ENCODE measurements around the gene SWAP70. TPM values are rescaled to one million over a fixed set of nuclear protein-coding genes. Genes with fewer than 3 reads are reported as not detected.

The SWAP70 gene
- total and polyA plus RNA-seq, 2 of the 8 experiments (the other 6 are each of a cell fraction or from before 2014, with no cell fraction given) = 14.8 to 37.5 TPM

GRCh38 chr11:9633679-9634078 lies 30.2 kb upstream of the SWAP70 start:
- Histone ChIP-seq H3K4ac (replicated peaks; ENCODE audit: insufficient read length, low read depth, low read length) (no peak overlapping the region), H3K4me2 (ENCODE audit: insufficient read depth in 1 of 2, low read depth in 2 of 2, low read length in 2 of 2) (no peak overlapping the region), H3K23ac (ENCODE audit: insufficient read length) (no peak overlapping the region), H3K27ac (ENCODE audit: low read depth, low read length) (no peak overlapping the region), H4K91ac (replicated peaks; ENCODE audit: insufficient read length, low read length) (no peak overlapping the region), H3K9ac (replicated peaks in 1 of 4; ENCODE audit: extremely low read depth in 1 of 4, low read depth in 3 of 4, low read length in 3 of 4) (no peak overlapping the region), H3K4me3 (ENCODE audit: extremely low read depth in 1 of 4, insufficient read depth in 2 of 4, low read depth in 3 of 4, low read length in 4 of 4) (no peak overlapping the region), H3K9me3 (ENCODE audit: insufficient read depth in 2 of 2, low read depth in 1 of 2, low read length in 1 of 2) (no peaks in the 10 kb centered on the region), H2BK5ac (ENCODE audit: low read depth, low read length) (no peak overlapping the region), H2BK12ac (ENCODE audit: low read depth, low read length) (no peak overlapping the region), H3K36me3 (ENCODE audit: control insufficient read depth in 2 of 4, insufficient read depth in 4 of 4, low read length in 3 of 4) (no peaks in the 10 kb centered on the region), H3K56ac (replicated peaks; ENCODE audit: insufficient read length, low read depth, low read length) (no peak overlapping the region), H3K27me3 (replicated peaks in 1 of 4; ENCODE audit: control insufficient read depth in 3 of 4, extremely low read depth in 1 of 4, insufficient read depth in 3 of 4, low read length in 3 of 4) (no peaks in the 10 kb centered on the region), H4K20me1 (replicated peaks in 1 of 2; ENCODE audit: control insufficient read depth in 1 of 2, insufficient read depth in 2 of 2, low read length in 2 of 2) (no peaks in the 10 kb centered on the region), H2BK20ac (ENCODE audit: low read length) (no peak overlapping the region), H2BK120ac (replicated peaks; ENCODE audit: low read depth, low read length) (no peak overlapping the region), H3K23me2 (ENCODE audit: low read depth, low read length) (no peaks in the 10 kb centered on the region), H4K5ac (ENCODE audit: insufficient read length, low read depth, low read length) (no peak overlapping the region), H4K8ac (ENCODE audit: extremely low read depth, insufficient read depth, low read length) (no peak overlapping the region), H2BK15ac (ENCODE audit: low read length) (no peak overlapping the region), H3K4me1 (replicated peaks in 1 of 4; ENCODE audit: control insufficient read depth in 3 of 4, insufficient read depth in 4 of 4, low read length in 3 of 4) (peaks cover 0 to 4% (median under 1%) of the 10 kb centered on the region in 4 experiments; a peak in 3 of 7 replicates), H2AFZ (ENCODE audit: low read length) (no peak overlapping the region), H2AK5ac (ENCODE audit: low read depth, low read length) (no peak overlapping the region), H3K79me2 (ENCODE audit: control insufficient read depth in 1 of 2, insufficient read depth in 2 of 2, low read length in 2 of 2) (no peaks in the 10 kb centered on the region), H3K14ac (ENCODE audit: insufficient read length) (no peak overlapping the region), H3K18ac (ENCODE audit: extremely low read depth, low read length) (no peak overlapping the region), H3K79me1 (ENCODE audit: low read depth, low read length) (no peaks in the 10 kb centered on the region)
- DNase-seq (ENCODE audit: low read depth in 1 of 2, low spot score in 2 of 2) (no peak), FAIRE-seq (no peak)
- TF ChIP-seq USF2 (IDR thresholded peaks at IDR 0.05; ENCODE audit: low read length) (no peak), CBX5 (IDR thresholded peaks at IDR 0.05; ENCODE audit: low read depth, low read length) (no peak), CHD1 (IDR thresholded peaks at IDR 0.05; ENCODE audit: low read depth, low read length) (no peak)
- ChIA-PET CTCF (ENCODE audit: partially characterized antibody) (interaction anchor here (1.3 kb wide), 1 partner anchor 41 kb away, joined by 4 read pairs; no protein-coding TSS in a partner anchor), POLR2A (ENCODE audit: partially characterized antibody) (interaction anchor here (1.2 kb wide), 1 partner anchor 14 kb away, joined by 3 read pairs; no protein-coding TSS in a partner anchor)
- WGBS, 2 experiments (ENCODE audit: extremely low coverage in 1 of 2, insufficient coverage in 1 of 2, insufficient read length in 1 of 2, insufficient replicate concordance in 2 of 2, low coverage in 1 of 2, low lambda C conversion rate in 2 of 2, missing lambda C conversion rate in 1 of 2) = 83% methylated on average over 2 of the region's 2 CpGs; no CpG with 5 or more reads in 1 of the 2 experiments
